Mucosa of descending colon (tissue), 3 donors: ENCODE results near the gene ZNF580. TPM values are rescaled to one million over a fixed set of nuclear protein-coding genes. Genes with fewer than 3 reads are reported as not detected.

Experiments used
- ATAC-seq: fragments of 200-7000 bp; cut with Tn5 transposase; one replicate; pipeline ENCODE4 v1.9.1; 2020; ENCODE audit warnings: mild to moderate bottlenecking, moderate library complexity
- DNase-seq, 3 donors: peaks; one replicate each; pipeline ENCODE4 v3.0.0-alpha.2; 2020
- H3K36me3 ChIP-seq: fragments of 200-600 bp; one replicate; pipeline ENCODE4 v1.8.0; 2021; ENCODE audit warnings: low read depth, mild to moderate bottlenecking
- H3K4me1 ChIP-seq: fragments of 200-600 bp; one replicate; pipeline ENCODE4 v1.8.0; 2021; ENCODE audit warnings: low read depth, mild to moderate bottlenecking
- H3K4me3 ChIP-seq: fragments of 200-600 bp; one replicate; pipeline ENCODE4 v1.8.0; 2021; ENCODE audit warnings: mild to moderate bottlenecking
- H3K9me3 ChIP-seq: fragments of 200-600 bp; one replicate; pipeline ENCODE4 v1.8.0; 2021; ENCODE audit warnings: mild to moderate bottlenecking
- intact Hi-C, 2 donors: fragments of 100-400 bp; cut with DNase I in 1 of 2; cut with micrococcal nuclease in 1 of 2; formaldehyde crosslinking; loops; one replicate each; pipeline versions ENCODE4 v1.11.0 to v1.11.1; 2022; cut with DNase I, micrococcal nuclease
- total RNA-seq, 3 donors: library from RNA; stranded (reverse); fragmentation: NEBNext Ultra II Directional in 2 of 3; extraction: Animal tissue kit (Norgen Biotek cat#: 25700) in 2 of 3; gene quantifications; one replicate each; pipeline versions ENCODE4 v1.2.1 to v1.2.4, GENCODE V29; 2021 to 2023
- TF ChIP-seq, protein P1 (sequence below): fragments of 200-600 bp; IDR thresholded peaks from one replicate; pipeline ENCODE4 v1.8.0; 2022; ENCODE audit warnings: antibody characterized with exemption, mild to moderate bottlenecking
- donor health status: DM: no; HTN: no; CAD: no; lungs with moderate emphysema.
- donor health status: DM: no; HTN: no; CAD: no.
- donor health status: DM: no; HTN: yes; CAD: no.

Gene ZNF580
- total RNA-seq, 3 donors from 2014 or later: 29.6 to 46.0 (median 31.6) TPM

- Histone ChIP-seq H3K4me1 (peaks cover 38% of the 10 kb centered on the region), H3K9me3 (no peaks in the 10 kb centered on the region), H3K4me3 (no peak overlapping the region), H3K36me3 (no peaks in the 10 kb centered on the region)
- TF ChIP-seq, protein P1, sequence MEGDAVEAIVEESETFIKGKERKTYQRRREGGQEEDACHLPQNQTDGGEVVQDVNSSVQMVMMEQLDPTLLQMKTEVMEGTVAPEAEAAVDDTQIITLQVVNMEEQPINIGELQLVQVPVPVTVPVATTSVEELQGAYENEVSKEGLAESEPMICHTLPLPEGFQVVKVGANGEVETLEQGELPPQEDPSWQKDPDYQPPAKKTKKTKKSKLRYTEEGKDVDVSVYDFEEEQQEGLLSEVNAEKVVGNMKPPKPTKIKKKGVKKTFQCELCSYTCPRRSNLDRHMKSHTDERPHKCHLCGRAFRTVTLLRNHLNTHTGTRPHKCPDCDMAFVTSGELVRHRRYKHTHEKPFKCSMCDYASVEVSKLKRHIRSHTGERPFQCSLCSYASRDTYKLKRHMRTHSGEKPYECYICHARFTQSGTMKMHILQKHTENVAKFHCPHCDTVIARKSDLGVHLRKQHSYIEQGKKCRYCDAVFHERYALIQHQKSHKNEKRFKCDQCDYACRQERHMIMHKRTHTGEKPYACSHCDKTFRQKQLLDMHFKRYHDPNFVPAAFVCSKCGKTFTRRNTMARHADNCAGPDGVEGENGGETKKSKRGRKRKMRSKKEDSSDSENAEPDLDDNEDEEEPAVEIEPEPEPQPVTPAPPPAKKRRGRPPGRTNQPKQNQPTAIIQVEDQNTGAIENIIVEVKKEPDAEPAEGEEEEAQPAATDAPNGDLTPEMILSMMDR: no peak
- no peak for ATAC-seq
- peak in 2 of 3 donors; percentile 58 to 61 for DNase-seq
- intact Hi-C loops: no loop called here
Observed at GRCh38 chr19:55603581-55604292, 37.1 kb upstream of the ZNF580 start.

DNA sequence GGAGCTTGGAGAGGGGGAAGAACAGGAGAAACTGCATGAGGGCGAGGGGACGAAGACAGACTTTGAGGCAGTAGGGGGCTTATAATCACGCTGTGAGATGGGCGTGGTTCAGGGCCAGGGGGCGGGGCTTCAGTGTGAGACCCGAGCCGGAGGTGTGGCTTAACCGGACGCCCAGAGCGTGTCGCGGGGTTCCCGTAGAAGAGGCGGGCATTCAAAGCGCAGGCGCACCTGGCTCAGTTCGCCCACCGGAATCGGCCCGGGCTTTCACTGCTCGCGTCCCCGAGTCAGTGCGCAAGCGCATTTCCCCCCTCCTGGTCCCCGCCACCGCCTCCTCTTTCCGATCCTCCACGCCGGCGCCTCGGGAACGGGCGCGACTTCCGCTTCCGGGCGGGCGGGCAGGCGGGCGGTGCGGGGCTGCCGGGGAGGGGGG is 35.6 kb upstream of the ZNF580 start:
- TF ChIP-seq, protein P1: no peak
- H3K36me3 ChIP-seq: no peaks in the 10 kb centered on the region
- peak; percentile 96 to 99 (median 97) for DNase-seq
- intact Hi-C loops: no loop called here
- H3K9me3 ChIP-seq: no peaks in the 10 kb centered on the region
- ATAC-seq: peak; percentile 85
- peak overlapping the region; percentile 74 for H3K4me3 ChIP-seq
- peaks cover 38% of the 10 kb centered on the region for H3K4me1 ChIP-seq

DNA sequence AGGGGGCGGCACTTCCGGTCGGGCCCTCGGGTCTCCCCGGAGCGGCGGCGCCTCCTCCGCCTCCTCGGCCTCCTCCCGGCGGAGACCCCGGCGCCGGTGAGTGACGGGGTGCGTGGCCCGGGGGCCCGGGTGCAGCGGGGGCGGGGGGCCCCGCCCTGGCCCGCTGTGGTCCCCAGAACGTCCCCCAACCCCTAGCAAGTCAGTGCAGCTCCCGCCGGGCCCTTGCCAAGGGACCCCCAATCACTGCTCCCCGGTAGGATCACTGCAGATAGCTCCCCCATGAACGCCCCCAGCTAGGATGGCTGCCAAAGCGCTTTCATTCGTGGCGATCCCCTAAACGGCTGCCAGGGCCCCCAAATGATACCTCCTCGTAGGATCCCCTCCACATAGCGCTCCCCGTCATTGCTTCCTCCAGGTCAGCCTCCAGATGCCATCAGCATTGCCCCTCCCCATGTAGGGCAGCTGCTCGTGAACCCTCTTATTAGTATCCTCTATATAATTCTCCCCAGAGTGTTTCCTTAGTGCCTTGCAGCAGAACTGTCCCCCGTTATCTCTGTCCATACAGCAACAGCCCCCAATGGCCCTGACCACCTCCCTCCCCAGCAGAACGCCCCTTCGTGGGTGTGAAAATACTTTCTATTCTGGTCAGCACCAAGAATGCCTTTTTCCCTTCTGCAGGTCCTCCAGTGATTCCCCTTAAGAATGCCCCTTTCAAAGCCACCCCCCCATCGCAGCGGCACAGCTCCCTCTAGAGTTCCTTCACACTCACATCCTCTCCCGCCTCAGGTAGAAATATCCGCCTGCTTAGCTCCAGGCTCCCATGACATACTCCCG is 34.9 kb upstream of the ZNF580 start, which contains the start of gene ZNF865:
Gene ZNF865 (plus strand): TSS at position 11 of the 834 bp plus-strand sequence. CDS start 7,972 bp downstream, outside the sequence.
- DNase-seq: peak; percentile 79 to 85 (median 79)
- TF ChIP-seq, protein P1: peak; percentile 45
- Histone ChIP-seq H3K4me1 (peaks cover 37% of the 10 kb centered on the region), H3K4me3 (peak within 1 kb of the TSS; percentile 74), H3K36me3 (no peaks in the 10 kb centered on the region), H3K9me3 (no peaks in the 10 kb centered on the region)
- intact Hi-C loops: no loop called here
- ATAC-seq: peak; percentile 65

DNA sequence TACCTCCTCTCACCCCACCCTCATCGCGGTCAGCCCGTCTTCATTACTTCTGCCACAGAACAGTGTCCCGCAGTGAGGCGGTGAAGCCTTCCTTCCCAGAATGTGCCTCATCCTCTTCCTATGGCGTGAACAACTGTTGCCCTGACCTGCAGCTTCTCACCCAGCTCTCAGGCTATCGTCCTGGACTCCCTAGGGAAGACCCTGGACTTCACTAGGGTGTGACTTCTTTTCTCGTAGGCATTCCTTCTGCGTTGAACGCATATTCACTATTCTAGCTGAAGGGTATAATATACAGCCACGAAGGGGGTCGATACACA is 34.4 kb upstream of the ZNF580 start:
- ATAC-seq (no peak), DNase-seq (no peak)
- TF ChIP-seq, protein P1: no peak
- Histone ChIP-seq H3K36me3 (no peaks in the 10 kb centered on the region), H3K9me3 (no peaks in the 10 kb centered on the region), H3K4me3 (no peak overlapping the region), H3K4me1 (peaks cover 32% of the 10 kb centered on the region)
- intact Hi-C loops: no loop called here

GRCh38 chr19:55606817-55607216 is 34.0 kb upstream of the ZNF580 start:
- Histone ChIP-seq H3K4me1 (peaks cover 32% of the 10 kb centered on the region), H3K36me3 (no peaks in the 10 kb centered on the region), H3K4me3 (no peak overlapping the region), H3K9me3 (no peaks in the 10 kb centered on the region)
- TF ChIP-seq, protein P1: no peak
- intact Hi-C loops: no loop called here
- DNase-seq (no peak), ATAC-seq (no peak)
